GM12891 (cell line): ENCODE data around the gene IER5L.

Source experiments
- POLR2A ChIP-seq: IDR thresholded peaks from 2 replicates; pipeline ENCODE4 v1.6.1; 2011; ENCODE audit warnings: low read depth, low read length, control low read depth
- POLR2AphosphoS5 ChIP-seq: IDR thresholded peaks from 2 replicates; pipeline ENCODE4 v1.6.1; 2011; ENCODE audit warnings: low read depth, low read length, control low read depth
- TAF1 ChIP-seq: IDR thresholded peaks from 2 replicates; pipeline ENCODE4 v1.6.1; 2011; ENCODE audit warnings: low read depth, low read length, control low read depth

DNA sequence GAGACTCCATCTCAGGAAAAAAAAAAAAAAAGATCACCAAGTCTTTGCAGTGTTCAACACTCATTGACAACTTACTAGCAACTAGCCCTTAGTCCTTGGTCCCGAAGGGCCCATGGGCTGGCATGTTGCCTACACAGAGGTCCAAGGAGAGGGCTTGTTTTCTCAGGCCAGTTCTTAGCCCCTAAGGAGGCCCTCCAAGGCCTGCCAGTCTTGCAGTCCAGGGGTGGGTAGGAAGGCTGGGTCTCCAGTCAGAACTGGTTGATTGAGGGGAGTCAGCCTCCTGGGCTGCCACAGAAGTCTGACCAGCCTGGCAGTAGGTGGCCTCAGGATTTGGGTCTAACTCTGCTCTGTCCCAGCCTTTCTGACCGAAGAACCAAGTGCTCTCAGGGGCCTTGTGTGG lies 32.7 kb downstream of the IER5L start:
- no peak for TF ChIP-seq TAF1
- no peak for TF ChIP-seq POLR2AphosphoS5
- TF ChIP-seq POLR2A: no peak
